HepG2 (cell line): Measurements from ENCODE around the gene UNC13D. TPM values are rescaled to one million over a fixed set of nuclear protein-coding genes. Genes with fewer than 3 reads are reported as not detected.

Source experiments
- AHR ChIP-seq: IDR thresholded peaks from 2 replicates; pipeline ENCODE4 v1.6.1; 2018; ENCODE audit warnings: missing genetic modification reagents, missing compliant biosample characterization
- AKNA ChIP-seq: sonication (generic); formaldehyde crosslinking; IDR thresholded peaks from 2 replicates; pipeline ENCODE4 v1.4.0; 2020; ENCODE audit warnings: missing genetic modification reagents, borderline replicate concordance
- NBN ChIP-seq: fragments of 450-650 bp; conservative IDR thresholded peaks from 2 replicates; pipeline ENCODE4 v1.6.1; 2017
- PHF21A ChIP-seq: sonication (generic); formaldehyde crosslinking; IDR thresholded peaks from 2 replicates; pipeline ENCODE4 v1.5.0; 2020; ENCODE audit warnings: mild to moderate bottlenecking, missing genetic modification reagents
- PHF8 ChIP-seq: sonication (generic); formaldehyde crosslinking; IDR thresholded peaks from 2 replicates; pipeline ENCODE4 v1.5.0; 2020; ENCODE audit warnings: missing genetic modification reagents
- RARA ChIP-seq: IDR thresholded peaks from 2 replicates; pipeline ENCODE4 v1.6.1; 2016; ENCODE audit warnings: missing genetic modification reagents, missing compliant biosample characterization
- RBM22 ChIP-seq: fragments of 200-400 bp; formaldehyde crosslinking; optimal IDR thresholded peaks from 2 replicates; pipeline ENCODE3; 2017; ENCODE audit warnings: mild to moderate bottlenecking, low read length, moderate library complexity
- ZBTB39 ChIP-seq: sonication (generic); formaldehyde crosslinking; IDR thresholded peaks from 2 replicates; pipeline ENCODE4 v1.5.0; 2020; ENCODE audit warnings: missing genetic modification reagents
- ZBTB42 ChIP-seq: sonication (generic); formaldehyde crosslinking; IDR thresholded peaks from 2 replicates; pipeline ENCODE4 v1.5.0; 2020; ENCODE audit warnings: mild to moderate bottlenecking, missing genetic modification reagents
- ZC3H13 ChIP-seq: sonication (generic); formaldehyde crosslinking; IDR thresholded peaks from 2 replicates; pipeline ENCODE4 v1.8.1; 2023; ENCODE audit warnings: mild to moderate bottlenecking, missing genetic modification reagents, moderate library complexity
- ZNF18 ChIP-seq: sonication (generic); formaldehyde crosslinking; IDR thresholded peaks from 2 replicates; pipeline ENCODE4 v1.8.0; 2022; ENCODE audit warnings: mild to moderate bottlenecking, missing genetic modification reagents; ENCODE audit not compliant: insufficient replicate concordance
- ZNF276 ChIP-seq: sonication (generic); formaldehyde crosslinking; IDR thresholded peaks from 2 replicates; pipeline ENCODE4 v1.4.0; 2020; ENCODE audit warnings: mild to moderate bottlenecking, low read depth, missing genetic modification reagents
- ZNF547 ChIP-seq: sonication (generic); formaldehyde crosslinking; IDR thresholded peaks from 2 replicates; pipeline ENCODE4 v1.5.1; 2020; ENCODE audit warnings: mild to moderate bottlenecking, missing genetic modification reagents
- ZNF761 ChIP-seq: sonication (generic); formaldehyde crosslinking; conservative IDR thresholded peaks from 2 replicates; pipeline ENCODE4 v1.4.0; 2020; ENCODE audit warnings: mild to moderate bottlenecking, missing genetic modification reagents
- ZNF800 ChIP-seq: sonication (generic); formaldehyde crosslinking; IDR thresholded peaks from 2 replicates; pipeline ENCODE4 v1.4.0; 2020; ENCODE audit warnings: missing genetic modification reagents
- polyA plus RNA-seq, 8 experiments: library from polyadenylated mRNA; depleted of rRNA in 3 of 8; stranded (reverse) in 7 of 8; unstranded in 1 of 8; fragments of >200 nt; fragmentation: Illumina TruSeq in 4 of 8; extraction: Trizol in 4 of 8; gene quantifications; 2 replicates each; pipeline versions ENCODE4 v1.2.1 to v1.2.3, GENCODE V29; 2011 to 2016; ENCODE audit warnings: low read depth in 4 of 8, missing spikeins in 1 of 8, mixed read lengths in 1 of 8; ENCODE audit not compliant: insufficient read depth in 1 of 8
- total RNA-seq, 5 experiments: library from RNA; depleted of rRNA; stranded (reverse); fragments of >200 nt; fragmentation: Illumina TruSeq; extraction: Trizol; gene quantifications; 2 replicates each; pipeline ENCODE4 v1.2.3, GENCODE V29; 2016; ENCODE audit warnings: low read depth in 1 of 5

The UNC13D gene
- total and polyA plus RNA-seq, 2 of the 13 experiments (the other 11 are each of a cell fraction or from before 2014, with no cell fraction given), result 29.7 to 42.7 TPM

- TF ChIP-seq ZNF18 (CRISPR knock-in tag) (no peak), AHR (CRISPR knock-in tag) (0 out of 2 replicates have a peak, but pooled peaks have one; percentile 62), ZBTB39 (CRISPR knock-in tag) (peak; percentile 93), RBM22 (no peak), ZNF800 (CRISPR knock-in tag) (no peak; the same call in 1 of the 2 replicates), AKNA (CRISPR knock-in tag) (no peak), ZNF547 (CRISPR knock-in tag) (peak; percentile 63), ZNF761 (CRISPR knock-in tag) (peak; percentile 50; the same call in 1 of the 2 replicates), PHF21A (peak; percentile 91), PHF8 (no peak; the same call in 1 of the 2 replicates), NBN (no peak), ZBTB42 (CRISPR knock-in tag) (no peak), ZC3H13 (0 out of 2 replicates have a peak, but pooled peaks have one; percentile 64), RARA (peak; percentile 88), ZNF276 (CRISPR knock-in tag) (no peak; the same call in 1 of the 2 replicates)
Observed at GRCh38 chr17:75891605-75892555, 47.7 kb upstream of the UNC13D start (continued).
